OCI-M2 (cell line): ENCODE data around the gene ADORA2A.

Source experiments
- DNase-seq: peaks from one replicate; lab custom pipeline; 2025; ENCODE audit not compliant: unreplicated experiment; lab: John Stamatoyannopoulos, UW

ADORA2A gene

DNA sequence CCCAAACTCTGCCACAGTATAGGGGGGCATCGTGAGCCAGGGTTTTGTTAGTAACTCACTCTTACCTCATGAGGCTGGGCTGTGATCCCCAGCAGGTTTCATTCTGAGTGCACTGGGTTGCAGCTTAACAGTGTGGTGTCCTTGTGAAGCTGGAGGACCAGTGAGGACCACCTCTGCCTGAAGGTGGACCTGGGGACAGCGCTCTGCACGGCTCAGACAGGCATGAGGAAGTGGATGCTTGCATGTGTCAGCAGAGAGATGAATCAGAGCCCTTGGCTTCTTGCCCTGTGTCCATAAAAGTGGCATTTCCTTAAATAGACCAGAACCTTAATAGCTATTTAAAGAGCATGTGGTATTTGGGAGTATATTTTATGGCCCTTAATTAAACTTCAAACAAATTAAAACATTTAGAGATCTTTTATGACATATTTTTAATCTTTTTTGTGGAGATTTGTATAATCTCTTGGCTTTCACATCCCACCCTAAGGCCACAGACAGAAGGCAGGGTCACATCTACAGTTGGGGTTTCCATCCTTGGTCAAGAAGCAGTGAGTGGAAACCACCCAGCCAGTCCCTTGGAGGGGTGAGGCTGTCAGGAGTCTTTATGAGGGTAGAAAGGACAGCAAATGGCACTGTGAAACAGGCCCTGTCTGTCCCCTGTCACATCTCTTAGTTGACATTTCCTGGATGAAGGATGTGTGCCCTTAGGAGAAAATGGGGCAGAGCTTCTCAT is 24.8 kb upstream of the ADORA2A start:
- DNase-seq, result no peak

DNA sequence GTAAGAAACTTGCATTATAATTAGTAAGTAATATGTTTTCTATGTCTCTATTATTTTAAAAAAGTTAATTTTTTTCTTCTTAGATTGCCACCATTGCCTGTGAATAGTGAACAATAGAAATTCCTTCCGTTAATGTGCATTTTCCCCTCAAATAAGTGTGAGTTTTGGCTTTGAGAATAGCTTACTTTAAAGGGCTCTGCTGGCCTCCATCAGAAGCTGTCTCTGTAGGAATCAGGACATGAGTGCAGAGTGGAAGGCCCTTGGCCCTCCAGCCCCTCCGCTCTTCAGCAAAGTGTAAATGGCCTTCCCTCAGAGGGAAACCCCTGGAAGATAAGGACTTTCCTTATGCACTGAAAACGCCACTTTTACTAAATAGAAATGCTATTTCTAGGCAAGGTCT is 24.1 kb upstream of the ADORA2A start:
- no peak for DNase-seq

DNA sequence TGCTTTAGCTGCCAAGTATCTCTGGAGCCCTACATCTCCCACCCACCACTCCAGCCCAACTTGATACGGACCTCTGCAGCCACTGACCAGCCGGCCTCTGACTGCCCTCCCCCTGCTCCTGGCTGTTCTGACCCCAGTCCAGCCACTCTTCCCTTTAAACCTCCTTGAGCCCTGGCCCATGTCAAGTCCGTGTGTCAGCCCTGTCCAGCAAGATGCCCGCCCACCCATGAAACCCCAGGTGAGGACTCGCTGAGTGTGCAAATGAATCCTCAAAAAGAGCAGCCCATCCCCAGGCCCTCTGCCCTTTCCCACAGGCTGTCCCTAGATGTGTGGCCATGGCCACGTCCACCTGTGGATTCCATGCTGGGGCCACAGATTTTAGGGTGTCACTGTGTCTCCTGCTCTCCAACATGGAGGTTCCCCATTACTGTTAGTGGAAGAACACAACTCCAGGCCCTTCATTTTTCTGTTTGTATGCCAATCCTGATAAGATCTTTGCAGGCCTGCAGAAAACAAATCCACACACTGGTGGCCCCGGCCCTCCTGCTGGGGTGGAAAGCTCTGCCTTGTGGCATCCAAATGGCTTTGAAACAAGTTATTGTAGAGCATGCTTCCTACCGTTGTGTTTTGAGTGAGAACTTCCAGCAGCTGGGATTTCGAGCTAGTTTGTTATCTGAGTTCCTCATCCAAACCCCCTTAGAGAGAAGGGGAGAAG is 22.7 kb upstream of the ADORA2A start:
- no peak for DNase-seq

- no peak for DNase-seq
These were observed 21.6 kb upstream of the ADORA2A start for GRCh38 chr22:24405631-24406321.

DNA sequence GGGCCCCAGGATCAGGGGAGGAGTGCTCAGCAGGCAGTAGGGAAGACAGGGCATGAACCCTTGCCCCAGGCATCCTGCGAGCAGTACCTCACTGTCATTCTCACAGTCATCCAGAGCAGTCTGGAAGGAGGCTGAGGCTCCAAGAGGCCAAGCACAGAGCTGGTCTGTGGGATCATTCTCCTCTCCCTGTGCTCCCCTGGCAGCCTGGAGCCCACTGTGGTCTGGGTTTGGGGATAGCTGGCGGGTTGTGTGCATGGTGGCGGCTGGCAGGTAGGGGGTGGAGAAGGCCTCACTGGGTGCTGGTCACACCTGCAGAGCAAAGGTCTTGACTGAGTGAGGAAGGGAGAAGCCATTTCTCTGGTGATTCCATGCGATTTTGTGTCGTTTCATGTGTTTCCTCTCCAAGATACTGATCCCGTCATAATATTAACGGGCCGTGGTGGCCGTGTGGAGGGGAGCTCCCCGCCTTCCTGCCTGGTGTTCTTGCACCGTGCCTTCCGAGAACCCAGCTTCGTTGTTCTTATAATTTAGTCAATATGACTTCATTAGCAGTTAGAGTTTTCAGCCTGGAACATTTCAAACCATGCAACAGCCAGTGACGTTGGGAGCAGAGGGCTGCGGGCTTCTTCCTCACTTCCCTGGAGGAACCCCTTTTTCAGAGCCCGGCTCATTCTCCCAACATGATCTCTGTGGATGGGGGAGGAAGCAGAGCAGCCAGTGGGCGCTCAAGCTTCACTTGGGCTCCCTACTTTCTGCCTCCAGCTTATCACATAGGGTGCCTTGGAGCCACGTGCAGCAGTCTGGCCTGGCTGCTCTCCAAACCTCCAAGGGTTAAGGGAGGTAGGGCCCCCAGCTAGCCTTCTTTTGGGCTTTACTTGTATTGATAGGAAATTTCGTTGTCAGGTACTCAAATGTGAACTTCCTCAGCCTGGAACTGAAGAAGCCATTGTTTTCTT is 20.8 kb upstream of the ADORA2A start:
- no peak for DNase-seq

GRCh38 chr22:24407278-24407665 is 20.1 kb upstream of the ADORA2A start:
- DNase-seq, result no peak

DNA sequence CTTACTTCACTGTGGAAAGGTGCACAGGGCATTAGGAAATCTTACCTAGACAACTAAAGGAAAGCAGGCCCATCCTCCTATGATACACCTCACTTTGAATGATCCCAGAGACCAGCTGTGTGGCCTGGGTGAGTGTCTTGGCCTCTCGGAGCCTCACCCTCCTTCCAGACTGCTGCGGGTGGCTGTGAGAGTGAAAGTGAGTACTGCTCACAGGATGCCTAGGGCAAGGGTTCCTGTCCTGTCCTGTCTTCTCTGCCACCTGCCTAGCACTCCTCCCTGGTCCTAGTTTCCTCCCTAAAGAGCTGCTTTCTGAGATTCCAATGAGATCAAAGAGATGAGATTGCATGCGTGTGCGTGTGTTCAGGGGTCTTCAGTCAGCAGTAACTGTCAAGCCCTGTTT is 19.5 kb upstream of the ADORA2A start:
- DNase-seq, result no peak

DNA sequence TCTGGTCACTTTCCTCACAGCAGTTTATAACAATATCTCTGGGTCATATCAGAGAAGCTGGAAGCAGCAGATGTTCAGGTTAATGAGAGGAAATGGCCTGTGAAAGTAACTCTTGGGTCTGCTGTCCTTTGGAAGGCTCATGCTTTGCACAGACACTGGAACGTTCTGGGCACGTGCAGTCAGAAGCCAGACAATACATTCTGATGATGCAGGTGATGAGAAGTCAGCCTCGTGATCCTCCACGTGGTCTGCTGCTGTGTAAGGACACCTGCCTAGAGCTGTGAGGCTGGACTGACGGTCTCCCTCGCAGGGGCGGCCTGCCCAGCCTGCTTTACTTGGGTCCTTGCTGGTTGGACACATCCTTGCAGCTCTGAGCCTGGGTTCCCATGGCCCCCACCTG is 18.8 kb upstream of the ADORA2A start:
- DNase-seq, result no peak

DNA sequence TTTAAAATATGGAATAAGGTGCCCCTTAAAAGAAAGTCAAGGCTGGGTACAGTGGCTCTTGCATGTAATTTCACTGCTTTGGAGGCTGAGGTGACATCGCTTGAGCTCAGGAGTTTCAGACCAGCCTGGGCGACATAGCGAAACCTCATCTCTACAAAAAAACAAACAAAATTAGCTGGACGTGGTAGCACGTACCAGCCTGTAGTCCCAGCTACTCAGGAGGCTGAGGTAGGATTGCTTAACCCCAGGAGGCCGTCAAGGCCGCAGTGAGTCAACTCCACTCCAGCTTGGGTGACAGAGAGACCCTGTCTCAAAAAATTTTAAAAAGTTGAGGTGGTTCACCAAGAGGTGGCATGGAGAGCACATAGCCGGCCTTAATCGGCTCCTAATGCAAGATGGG is 17.7 kb upstream of the ADORA2A start:
- no peak for DNase-seq

- no peak for DNase-seq
These were observed 17.1 kb upstream of the ADORA2A start for GRCh38 chr22:24410110-24410856.

DNA sequence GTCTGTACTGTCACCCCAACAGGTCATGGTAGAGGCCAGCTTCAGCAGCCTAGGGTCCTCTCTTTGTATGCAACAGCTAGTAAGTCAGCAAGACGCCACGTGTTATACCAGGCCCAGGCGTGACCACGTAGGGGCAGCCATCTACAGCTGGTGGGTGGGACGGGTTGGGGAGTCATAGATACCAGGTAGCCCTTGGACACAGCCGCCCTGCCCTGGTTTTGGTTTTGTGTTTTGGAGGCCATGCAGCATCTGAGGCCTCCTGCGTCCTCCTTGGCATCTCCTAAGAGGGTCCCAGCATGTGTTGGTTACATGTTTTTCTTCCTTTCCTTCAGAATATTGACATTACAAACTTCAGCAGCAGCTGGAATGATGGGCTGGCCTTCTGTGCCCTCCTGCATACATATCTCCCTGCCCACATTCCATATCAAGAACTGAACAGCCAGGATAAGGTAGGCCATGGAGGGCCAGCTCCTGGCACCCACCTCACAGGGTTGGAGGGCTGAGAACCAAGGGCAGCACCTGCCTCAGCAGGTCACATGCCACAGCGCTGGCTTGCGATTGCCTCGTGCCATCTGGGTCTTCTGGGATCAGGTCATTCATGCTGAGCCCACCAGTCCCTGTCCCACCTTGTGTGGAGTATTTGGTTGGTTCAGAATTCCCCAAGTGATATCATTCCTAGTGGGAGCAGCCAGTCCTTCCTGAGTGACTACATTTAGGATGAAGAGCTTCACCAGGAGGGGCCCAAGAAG is 16.0 kb upstream of the ADORA2A start:
- DNase-seq, result no peak

GRCh38 chr22:24412274-24412673 is 15.1 kb upstream of the ADORA2A start:
- DNase-seq, result no peak

- no peak for DNase-seq
These were observed 14.1 kb upstream of the ADORA2A start for GRCh38 chr22:24413271-24413670.

DNA sequence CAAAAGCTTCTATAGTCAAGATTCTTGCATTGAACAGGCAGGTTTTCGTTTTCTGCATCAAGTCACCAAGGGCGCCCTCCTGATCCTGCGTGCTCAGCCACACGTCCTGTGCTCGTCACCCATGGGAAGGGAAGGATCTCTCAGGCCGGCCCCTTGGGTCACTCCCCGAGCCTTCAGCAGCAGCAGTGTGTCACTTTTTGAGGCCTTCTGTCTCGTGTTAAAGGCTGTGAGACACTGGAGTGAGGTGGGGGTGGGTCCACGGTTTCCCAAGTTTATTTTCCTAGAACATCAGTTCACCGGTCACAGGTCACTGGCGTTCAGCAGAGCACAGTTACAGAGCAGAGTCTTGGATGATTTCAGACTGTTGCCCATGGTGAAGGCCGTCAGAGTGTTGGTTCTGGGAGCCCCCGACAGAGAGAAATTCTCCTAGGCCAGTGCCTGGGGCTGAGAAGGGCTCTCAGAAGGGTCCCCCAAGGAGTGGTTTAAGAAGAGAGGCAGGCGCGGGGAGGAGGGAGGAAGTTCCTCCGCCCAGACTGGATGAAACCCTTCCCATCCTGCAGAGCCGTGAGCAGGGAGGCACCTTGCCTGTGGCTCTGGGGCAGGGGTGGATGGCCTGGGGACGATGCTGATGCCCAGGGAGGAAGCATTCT is 13.5 kb upstream of the ADORA2A start:
- DNase-seq, result no peak

DNA sequence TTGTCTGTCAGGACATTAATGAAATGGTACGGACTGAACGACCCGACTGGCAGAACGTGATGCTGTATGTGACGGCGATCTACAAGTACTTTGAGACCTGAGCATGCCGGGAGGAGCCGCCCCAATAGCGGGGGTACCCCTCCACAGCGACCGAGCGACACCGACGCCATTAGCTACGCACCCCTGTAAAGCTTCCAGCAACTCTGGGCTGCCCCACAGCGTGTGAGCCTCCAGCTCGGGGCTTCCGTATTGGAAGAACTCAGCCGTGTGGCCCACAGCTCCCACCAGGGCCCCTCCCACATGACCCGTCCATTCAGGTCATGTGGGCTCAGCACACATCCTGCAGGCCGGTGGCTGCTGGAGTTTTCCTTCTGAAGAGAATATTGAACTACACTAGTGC is 12.9 kb upstream of the ADORA2A start:
- no peak for DNase-seq

GRCh38 chr22:24414984-24415945 is 12.1 kb upstream of the ADORA2A start:
- no peak for DNase-seq

DNA sequence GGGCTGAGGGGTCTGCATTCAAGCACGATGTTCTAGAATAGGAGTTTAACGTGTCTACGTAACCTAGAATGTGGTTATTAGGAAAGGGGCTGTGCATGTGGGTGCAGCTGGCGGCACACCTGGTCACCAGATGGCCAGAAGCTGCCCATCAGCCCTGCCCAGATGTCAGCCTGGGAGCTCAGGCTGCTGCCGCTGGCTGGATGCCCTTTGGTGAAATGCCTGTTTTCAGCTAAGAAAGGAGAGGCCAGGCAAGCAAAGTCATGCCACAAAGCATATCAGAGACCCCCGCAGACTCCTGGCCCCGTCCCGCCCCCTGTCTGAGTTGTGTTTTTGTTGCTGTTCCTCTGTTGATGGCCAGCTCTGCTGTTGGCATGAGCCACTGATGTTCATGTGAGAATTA is 11.3 kb upstream of the ADORA2A start:
- no peak for DNase-seq

DNA sequence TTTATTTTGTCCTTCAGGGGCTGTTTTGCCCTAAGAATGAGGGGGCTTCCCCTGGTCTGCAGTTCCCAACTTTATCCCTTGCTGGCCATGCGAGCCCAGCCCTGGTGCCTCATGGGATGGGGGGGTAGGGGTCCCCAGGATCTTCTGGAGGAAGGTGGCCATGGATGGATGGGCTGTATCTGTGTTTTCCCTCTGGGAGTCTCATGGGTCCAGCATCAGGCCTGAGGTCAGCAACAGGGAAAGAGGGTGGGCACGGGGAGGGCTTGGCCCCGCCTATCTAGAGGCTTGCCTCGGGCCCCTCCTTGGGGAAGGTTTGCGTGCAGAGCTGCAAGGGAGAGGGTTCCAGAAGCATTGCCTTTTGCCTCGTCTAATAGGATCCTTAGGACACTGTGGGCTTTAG is 10.8 kb upstream of the ADORA2A start:
- DNase-seq, result no peak
